T-helper 17 cell (primary cell): ENCODE results near the gene FBXO8. TPM values are rescaled to one million over a fixed set of nuclear protein-coding genes. Genes with fewer than 3 reads are reported as not detected.

Experiments used
- total RNA-seq, 4 donors: library from RNA in 2 of 4; stranded (reverse) in 2 of 4; gene quantifications; one replicate each; pipeline ENCODE4 v1.2.3 and lab custom pipeline; 2022 to 2026

The FBXO8 gene
- total RNA-seq, 2 donors from 2014 or later: 13.9 to 20.0 TPM

Other genes starting within 250 kb of the FBXO8 start
- 10 to 100 TPM; 20.0 to 21.4 TPM for gene CEP44, start 244 bp upstream of the FBXO8 start, total RNA-seq
- 10 to 100 TPM; 19.3 to 20.8 TPM for gene HPGD, start 238.8 kb upstream of the FBXO8 start, total RNA-seq